ENCODE data around the gene BCHE.

The BCHE gene

GRCh38 chr3:165788531-165788930, 48.7 kb downstream of the BCHE start:
- TF ChIP-seq CTCF (IDR thresholded peaks at IDR 0.05) = no peak

DNA sequence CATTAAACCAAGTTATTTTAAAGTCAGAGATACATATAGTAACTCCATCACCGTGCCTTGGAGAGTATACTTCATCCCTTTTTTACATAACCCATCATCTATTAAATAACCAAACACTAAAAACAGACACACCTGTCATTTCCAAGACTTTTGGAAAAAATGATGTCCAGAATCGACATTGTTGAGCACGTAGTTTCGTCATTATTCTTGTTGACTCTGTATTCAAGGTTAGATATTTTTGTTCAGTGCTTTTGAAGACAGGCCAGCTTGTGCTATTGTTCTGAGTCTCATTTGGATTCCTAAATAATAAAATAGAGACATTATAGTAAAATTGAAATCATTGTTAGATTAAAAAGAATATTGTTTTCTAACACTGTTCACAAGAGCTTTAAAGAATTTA, 51.2 kb downstream of the BCHE start:
- TF ChIP-seq CTCF (IDR thresholded peaks at IDR 0.05) = no peak

- no peak for TF ChIP-seq CTCF (IDR thresholded peaks at IDR 0.05)
Observed at GRCh38 chr3:165784337-165784736, 52.9 kb downstream of the BCHE start.

DNA sequence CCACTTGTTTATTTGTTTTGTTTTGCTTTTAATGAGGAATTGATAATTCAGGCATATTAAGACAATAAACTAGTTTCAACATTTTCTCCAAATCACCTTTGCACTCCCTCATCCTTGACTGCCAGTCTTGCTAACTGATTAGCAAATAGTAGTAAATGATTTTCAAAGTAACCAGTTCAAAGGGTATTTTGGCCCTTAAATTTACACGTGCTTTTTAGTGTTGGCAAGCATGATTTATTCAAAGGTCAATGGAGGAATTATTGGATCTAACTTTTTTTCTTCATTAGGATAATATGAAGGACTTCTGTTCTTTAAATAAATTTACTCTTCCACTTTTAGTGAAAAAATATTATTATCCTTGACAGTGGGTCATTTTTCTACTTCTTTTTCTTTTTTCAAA, 53.8 kb downstream of the BCHE start:
- no peak for TF ChIP-seq CTCF (IDR thresholded peaks at IDR 0.05)

DNA sequence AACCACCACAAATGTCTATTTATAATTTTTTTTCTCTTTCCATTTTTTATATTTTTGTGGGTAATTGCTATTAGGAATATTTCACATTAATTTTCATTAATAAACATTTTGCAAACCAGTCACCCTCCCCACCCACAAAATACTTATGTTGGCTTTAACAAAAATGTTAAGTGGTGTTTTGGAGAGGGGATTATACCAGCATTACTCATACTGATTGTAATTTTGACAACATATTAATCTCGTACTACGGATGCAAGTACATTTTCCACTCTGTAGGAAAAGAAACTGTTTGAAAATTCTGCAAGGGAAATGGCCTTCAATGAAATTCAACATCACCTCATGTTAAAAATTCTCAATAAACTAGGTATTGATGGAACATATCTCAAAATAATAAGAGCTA, 58.3 kb downstream of the BCHE start:
- no peak for TF ChIP-seq CTCF (IDR thresholded peaks at IDR 0.05)

DNA sequence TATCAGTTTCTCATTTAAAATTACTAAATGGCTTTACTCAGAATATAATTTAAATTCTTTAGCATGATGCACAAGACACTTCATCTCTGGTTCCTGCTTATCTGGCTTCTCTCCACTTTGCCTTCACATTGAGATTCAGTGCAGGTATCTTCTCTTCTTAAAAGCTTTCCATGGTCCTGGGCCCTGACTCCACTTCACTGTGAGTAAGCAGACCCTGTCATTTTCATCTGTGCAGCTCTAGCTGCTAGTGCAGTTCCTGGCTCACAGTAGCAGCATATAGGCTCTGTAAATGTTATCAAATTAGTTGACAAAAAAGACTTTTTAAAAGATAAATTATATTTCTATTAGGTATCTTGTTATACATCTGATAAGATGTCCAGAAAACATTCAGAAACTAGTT, 58.8 kb downstream of the BCHE start:
- no peak for TF ChIP-seq CTCF (IDR thresholded peaks at IDR 0.05)

DNA sequence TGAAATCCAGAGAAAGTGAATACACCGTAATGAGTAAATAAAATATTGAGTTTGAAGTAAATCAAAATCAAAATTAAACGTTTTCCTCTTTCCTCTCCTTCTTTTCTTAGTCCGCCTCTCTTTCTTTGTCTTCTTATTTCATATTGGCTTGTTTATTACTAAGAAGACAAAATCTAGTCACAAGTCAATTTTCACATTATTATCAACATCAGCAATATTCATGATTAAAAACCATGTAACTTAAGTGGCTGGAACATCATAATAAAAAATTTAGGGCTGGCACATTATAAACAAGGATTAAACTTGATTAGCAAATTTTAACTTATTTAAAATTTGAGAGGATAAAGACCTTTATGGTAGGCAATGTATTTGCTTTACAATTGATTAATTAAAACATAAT, 61.4 kb downstream of the BCHE start:
- TF ChIP-seq CTCF (IDR thresholded peaks at IDR 0.05) = no peak

DNA sequence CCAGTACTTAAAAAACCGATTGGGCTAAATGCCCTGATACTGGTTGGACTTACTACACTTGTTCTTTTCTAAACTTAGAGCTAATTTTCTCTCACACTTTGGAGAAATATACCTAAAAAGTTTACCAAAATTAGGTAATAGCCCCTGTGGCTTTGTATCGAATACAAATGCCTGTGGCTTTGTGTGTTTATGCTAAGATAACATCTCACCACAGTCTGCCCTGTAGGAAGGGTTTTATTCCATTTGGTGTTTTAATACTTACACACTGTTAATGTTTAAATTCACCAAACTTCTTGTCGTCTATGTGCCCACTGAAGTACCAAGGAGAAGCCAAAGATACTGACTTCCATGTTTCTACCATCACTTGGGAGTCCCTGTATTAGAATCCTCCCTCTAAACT, 66.4 kb downstream of the BCHE start:
- no peak for TF ChIP-seq CTCF (IDR thresholded peaks at IDR 0.05)

Measured in LNCAP (cell line).